ENCODE results near the gene MAU2.

DNA sequence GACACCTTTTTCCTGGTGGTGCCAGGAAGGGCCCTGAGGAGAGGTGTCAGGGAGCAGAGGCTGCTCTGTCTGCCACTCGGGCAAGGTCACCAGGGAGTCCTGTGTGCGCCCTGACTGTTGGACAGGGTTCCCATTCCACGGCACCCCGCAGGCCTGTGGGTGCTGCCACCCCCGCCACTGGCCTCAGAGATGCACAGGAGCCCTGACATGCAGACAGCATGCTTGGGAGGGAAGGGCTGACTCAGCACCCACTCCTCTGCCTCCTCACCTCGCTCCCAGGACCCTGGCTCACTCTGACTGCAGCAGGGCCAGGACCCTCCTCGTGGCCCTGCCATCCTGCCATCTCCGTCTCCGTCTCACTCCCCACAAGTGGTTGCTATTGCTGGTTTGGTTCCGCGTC is 25.3 kb downstream of the MAU2 start:
- TF ChIP-seq, protein P1, sequence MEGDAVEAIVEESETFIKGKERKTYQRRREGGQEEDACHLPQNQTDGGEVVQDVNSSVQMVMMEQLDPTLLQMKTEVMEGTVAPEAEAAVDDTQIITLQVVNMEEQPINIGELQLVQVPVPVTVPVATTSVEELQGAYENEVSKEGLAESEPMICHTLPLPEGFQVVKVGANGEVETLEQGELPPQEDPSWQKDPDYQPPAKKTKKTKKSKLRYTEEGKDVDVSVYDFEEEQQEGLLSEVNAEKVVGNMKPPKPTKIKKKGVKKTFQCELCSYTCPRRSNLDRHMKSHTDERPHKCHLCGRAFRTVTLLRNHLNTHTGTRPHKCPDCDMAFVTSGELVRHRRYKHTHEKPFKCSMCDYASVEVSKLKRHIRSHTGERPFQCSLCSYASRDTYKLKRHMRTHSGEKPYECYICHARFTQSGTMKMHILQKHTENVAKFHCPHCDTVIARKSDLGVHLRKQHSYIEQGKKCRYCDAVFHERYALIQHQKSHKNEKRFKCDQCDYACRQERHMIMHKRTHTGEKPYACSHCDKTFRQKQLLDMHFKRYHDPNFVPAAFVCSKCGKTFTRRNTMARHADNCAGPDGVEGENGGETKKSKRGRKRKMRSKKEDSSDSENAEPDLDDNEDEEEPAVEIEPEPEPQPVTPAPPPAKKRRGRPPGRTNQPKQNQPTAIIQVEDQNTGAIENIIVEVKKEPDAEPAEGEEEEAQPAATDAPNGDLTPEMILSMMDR (IDR thresholded peaks at IDR 0.05) = no peak
- no peak for TF ChIP-seq POLR2A (IDR thresholded peaks at IDR 0.05)

Measured in Peyer's patch (tissue), 4 donors.